Fibroblast of lung (primary cell): ENCODE measurements around the gene ZNF385B. TPM values are rescaled to one million over a fixed set of nuclear protein-coding genes. Genes with fewer than 3 reads are reported as not detected.

ENCODE experiments used
- DNase-seq, 2 donors: peaks; one replicate each; pipeline versions ENCODE4 v3.0.0 to v3.0.0-alpha.2; 2010; ENCODE audit warnings: low read depth in 2 of 2
- H2AFZ ChIP-seq: 2 replicates; pipeline ENCODE4 v1.5.1; 2012; ENCODE audit warnings: low read length, control low read depth, inconsistent platforms
- H3K27ac ChIP-seq: 2 replicates; pipeline ENCODE4 v1.5.1; 2011; ENCODE audit warnings: low read length, control low read depth; ENCODE audit not compliant: insufficient read depth
- H3K27me3 ChIP-seq: 2 replicates; pipeline ENCODE4 v1.5.1; 2011; ENCODE audit warnings: mild to moderate bottlenecking, low read length; ENCODE audit not compliant: control insufficient read depth, insufficient read depth
- H3K36me3 ChIP-seq: 2 replicates; pipeline ENCODE4 v1.5.1; 2011; ENCODE audit warnings: low read length; ENCODE audit not compliant: control insufficient read depth, insufficient read depth
- H3K4me1 ChIP-seq: 2 replicates; pipeline ENCODE4 v1.5.1; 2011; ENCODE audit warnings: low read length; ENCODE audit not compliant: control insufficient read depth, insufficient read depth; ENCODE audit errors: extremely low read depth
- H3K4me2 ChIP-seq: 2 replicates; pipeline ENCODE4 v1.5.1; 2011; ENCODE audit warnings: low read length, control low read depth; ENCODE audit not compliant: insufficient read depth; ENCODE audit errors: extremely low read depth
- H3K4me3 ChIP-seq, 4 experiments: fragments of 200-600 bp in 1 of 4; sonication (generic) in 1 of 4; replicated peaks in 1 of 4; 2 replicates each; pipeline ENCODE4 v1.5.1; 2011 to 2016; ENCODE audit warnings: low read length in 4 of 4, low read depth in 3 of 4, mild to moderate bottlenecking in 3 of 4, control low read depth in 2 of 4, inconsistent platforms in 1 of 4, mixed read lengths in 1 of 4; ENCODE audit not compliant: insufficient read depth in 1 of 4; ENCODE audit errors: control extremely low read depth in 1 of 4
- H3K79me2 ChIP-seq: 2 replicates; pipeline ENCODE4 v1.5.1; 2012; ENCODE audit warnings: mild to moderate bottlenecking, low read length, inconsistent platforms; ENCODE audit not compliant: control insufficient read depth, insufficient read depth
- H3K9ac ChIP-seq: 2 replicates; pipeline ENCODE4 v1.5.1; 2011; ENCODE audit warnings: mild to moderate bottlenecking, low read length, control low read depth; ENCODE audit not compliant: insufficient read depth
- H3K9me3 ChIP-seq: 2 replicates; pipeline ENCODE4 v1.5.1; 2012; ENCODE audit warnings: low read depth, low read length; ENCODE audit not compliant: control insufficient read depth, insufficient read depth
- H4K20me1 ChIP-seq: 2 replicates; pipeline ENCODE4 v1.5.1; 2011; ENCODE audit warnings: low read length; ENCODE audit not compliant: control insufficient read depth, insufficient read depth; ENCODE audit errors: extremely low read depth
- CTCF ChIP-seq, 2 donors: IDR thresholded peaks in 1 of 2; conservative IDR thresholded peaks in 1 of 2; 1 replicate in 1 of 2; 2 replicates in 1 of 2; pipeline ENCODE4 v1.5.1; 2011 to 2012; ENCODE audit warnings: low read length in 2 of 2, control low read depth in 1 of 2, inconsistent platforms in 1 of 2, low read depth in 1 of 2, mild to moderate bottlenecking in 1 of 2
- EZH2 ChIP-seq: IDR thresholded peaks from 2 replicates; pipeline ENCODE4 v1.5.1; 2012; ENCODE audit warnings: low read length, control low read depth, mild to moderate bottlenecking; ENCODE audit errors: missing control alignments
- polyA plus RNA-seq, 2 donors: library from polyadenylated mRNA; depleted of rRNA in 1 of 2; stranded (reverse) in 1 of 2; unstranded in 1 of 2; fragments of >200 nt; gene quantifications; 2 replicates each; pipeline ENCODE4 v1.2.1, GENCODE V29; 2011 to 2012; ENCODE audit warnings: missing spikeins in 1 of 2
- total RNA-seq: library from RNA; depleted of rRNA; stranded (reverse); fragments of >200 nt; gene quantifications from 2 replicates; pipeline ENCODE4 v1.2.1, GENCODE V29; 2014

Gene ZNF385B
- total and polyA plus RNA-seq, 2 donors (not counting 1 experiment from before 2014, with no cell fraction given), result 0.06 TPM; not detected in 1

GRCh38 chr2:179745635-179746256 lies 115.7 kb downstream of the ZNF385B start:
- Histone ChIP-seq H3K27me3 (no peaks in the 10 kb centered on the region), H3K9ac (no peak overlapping the region), H2AFZ (no peak overlapping the region), H3K4me1 (peaks cover 4% of the 10 kb centered on the region), H3K9me3 (no peaks in the 10 kb centered on the region), H3K4me3 (peak overlapping the region in 1 of 4 experiments; percentile 5), H3K79me2 (no peaks in the 10 kb centered on the region), H3K27ac (no peak overlapping the region), H3K36me3 (no peaks in the 10 kb centered on the region), H3K4me2 (no peak overlapping the region), H4K20me1 (no peaks in the 10 kb centered on the region)
- peak in 1 of 2 donors; percentile 44 for DNase-seq
- TF ChIP-seq EZH2, result no peak
- TF ChIP-seq CTCF (conservative IDR thresholded peaks at IDR 0.05 in 1 of 2, IDR thresholded peaks at IDR 0.05 in 1 of 2; ENCODE audit: low read depth in 1 of 2, low read length in 2 of 2), result no peak

- no peak overlapping the region for H2AFZ ChIP-seq
- no peaks in the 10 kb centered on the region for H3K36me3 ChIP-seq
- no peak for DNase-seq
- no peak overlapping the region for H3K27ac ChIP-seq
- H3K27me3 ChIP-seq, result no peaks in the 10 kb centered on the region
- H3K4me2 ChIP-seq, result no peak overlapping the region
- H4K20me1 ChIP-seq, result no peaks in the 10 kb centered on the region
- no peak overlapping the region for H3K4me3 ChIP-seq
- no peaks in the 10 kb centered on the region for H3K9me3 ChIP-seq
- H3K9ac ChIP-seq, result no peak overlapping the region
- no peaks in the 10 kb centered on the region for H3K79me2 ChIP-seq
- TF ChIP-seq EZH2, result no peak
- TF ChIP-seq CTCF (conservative IDR thresholded peaks at IDR 0.05 in 1 of 2, IDR thresholded peaks at IDR 0.05 in 1 of 2; ENCODE audit: low read depth in 1 of 2, low read length in 2 of 2), result no peak
- H3K4me1 ChIP-seq, result peaks cover 4% of the 10 kb centered on the region
Observed at GRCh38 chr2:179744401-179744800, 117.0 kb downstream of the ZNF385B start.

- TF ChIP-seq CTCF (conservative IDR thresholded peaks at IDR 0.05 in 1 of 2, IDR thresholded peaks at IDR 0.05 in 1 of 2; ENCODE audit: low read depth in 1 of 2, low read length in 2 of 2) (no peak), EZH2 (no peak)
- H3K9ac ChIP-seq, result no peak overlapping the region
- no peaks in the 10 kb centered on the region for H3K79me2 ChIP-seq
- H3K9me3 ChIP-seq, result no peaks in the 10 kb centered on the region
- H3K36me3 ChIP-seq, result no peaks in the 10 kb centered on the region
- H4K20me1 ChIP-seq, result no peaks in the 10 kb centered on the region
- no peak overlapping the region for H2AFZ ChIP-seq
- no peak overlapping the region for H3K4me2 ChIP-seq
- H3K4me3 ChIP-seq, result no peak overlapping the region
- H3K4me1 ChIP-seq, result peaks cover 2% of the 10 kb centered on the region
- peak in 1 of 2 donors; percentile 76 for DNase-seq
- no peaks in the 10 kb centered on the region for H3K27me3 ChIP-seq
- H3K27ac ChIP-seq, result no peak overlapping the region
Observed at GRCh38 chr2:179741317-179741716, 120.1 kb downstream of the ZNF385B start.
